ENCODE data around the gene CD101. TPM values are rescaled to one million over a fixed set of nuclear protein-coding genes. Genes with fewer than 3 reads are reported as not detected.

The CD101 gene
- total and polyA plus RNA-seq, 2 experiments from 2014 or later = 0.13 TPM; not detected in 1

DNA sequence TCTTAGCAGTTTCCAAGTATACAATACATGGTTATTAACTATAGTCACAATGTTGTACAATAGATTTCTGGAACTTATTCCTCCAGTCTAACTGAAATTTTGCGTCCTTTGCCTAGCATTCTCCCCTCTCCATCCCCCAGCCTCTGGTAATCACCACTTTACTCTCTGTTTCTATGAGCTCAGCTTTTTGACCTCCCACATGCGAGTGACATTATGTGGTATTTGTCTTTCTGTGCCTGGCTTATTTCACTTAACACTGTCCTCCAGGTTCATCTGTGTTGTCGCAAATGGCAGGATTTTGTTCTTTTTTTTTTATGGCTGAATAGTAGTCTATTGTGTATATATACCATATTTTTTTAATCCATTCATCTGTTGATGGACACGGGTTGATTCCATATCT, 43.9 kb upstream of the CD101 start:
- no peak overlapping the region for H2AFZ ChIP-seq
- H3K79me2 ChIP-seq = no peaks in the 10 kb centered on the region
- no peaks in the 10 kb centered on the region for H4K20me1 ChIP-seq (ENCODE audit: insufficient read depth, poor library complexity, severe bottlenecking)
- no peaks in the 10 kb centered on the region for H3K4me1 ChIP-seq (ENCODE audit: insufficient read depth)
- H3K4me3 ChIP-seq = no peak overlapping the region
- H3K27me3 ChIP-seq = no peaks in the 10 kb centered on the region
- no peak for DNase-seq (ENCODE audit: low spot score)
- H3K36me3 ChIP-seq (replicated peaks; ENCODE audit: insufficient read depth, low read depth) = no peaks in the 10 kb centered on the region
- no peak for TF ChIP-seq EZH2phosphoT487 (IDR thresholded peaks at IDR 0.05; ENCODE audit: low read depth, severe bottlenecking, unreplicated experiment)
- TF ChIP-seq, protein P1, sequence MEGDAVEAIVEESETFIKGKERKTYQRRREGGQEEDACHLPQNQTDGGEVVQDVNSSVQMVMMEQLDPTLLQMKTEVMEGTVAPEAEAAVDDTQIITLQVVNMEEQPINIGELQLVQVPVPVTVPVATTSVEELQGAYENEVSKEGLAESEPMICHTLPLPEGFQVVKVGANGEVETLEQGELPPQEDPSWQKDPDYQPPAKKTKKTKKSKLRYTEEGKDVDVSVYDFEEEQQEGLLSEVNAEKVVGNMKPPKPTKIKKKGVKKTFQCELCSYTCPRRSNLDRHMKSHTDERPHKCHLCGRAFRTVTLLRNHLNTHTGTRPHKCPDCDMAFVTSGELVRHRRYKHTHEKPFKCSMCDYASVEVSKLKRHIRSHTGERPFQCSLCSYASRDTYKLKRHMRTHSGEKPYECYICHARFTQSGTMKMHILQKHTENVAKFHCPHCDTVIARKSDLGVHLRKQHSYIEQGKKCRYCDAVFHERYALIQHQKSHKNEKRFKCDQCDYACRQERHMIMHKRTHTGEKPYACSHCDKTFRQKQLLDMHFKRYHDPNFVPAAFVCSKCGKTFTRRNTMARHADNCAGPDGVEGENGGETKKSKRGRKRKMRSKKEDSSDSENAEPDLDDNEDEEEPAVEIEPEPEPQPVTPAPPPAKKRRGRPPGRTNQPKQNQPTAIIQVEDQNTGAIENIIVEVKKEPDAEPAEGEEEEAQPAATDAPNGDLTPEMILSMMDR (IDR thresholded peaks at IDR 0.05; ENCODE audit: poor library complexity) = no peak
- TF ChIP-seq EZH2 (IDR thresholded peaks at IDR 0.05; ENCODE audit: borderline replicate concordance) = no peak
- no peaks in the 10 kb centered on the region for H3K9me3 ChIP-seq (ENCODE audit: low read depth)
- no peak overlapping the region for H3K27ac ChIP-seq
- no peaks in the 10 kb centered on the region for H3K9me2 ChIP-seq (replicated peaks; ENCODE audit: insufficient read depth)
- H3K4me2 ChIP-seq = no peak overlapping the region
- 60% methylated on average over 4 of the region's 4 CpGs for WGBS (ENCODE audit: low lambda C conversion rate, missing lambda C conversion rate)

DNA sequence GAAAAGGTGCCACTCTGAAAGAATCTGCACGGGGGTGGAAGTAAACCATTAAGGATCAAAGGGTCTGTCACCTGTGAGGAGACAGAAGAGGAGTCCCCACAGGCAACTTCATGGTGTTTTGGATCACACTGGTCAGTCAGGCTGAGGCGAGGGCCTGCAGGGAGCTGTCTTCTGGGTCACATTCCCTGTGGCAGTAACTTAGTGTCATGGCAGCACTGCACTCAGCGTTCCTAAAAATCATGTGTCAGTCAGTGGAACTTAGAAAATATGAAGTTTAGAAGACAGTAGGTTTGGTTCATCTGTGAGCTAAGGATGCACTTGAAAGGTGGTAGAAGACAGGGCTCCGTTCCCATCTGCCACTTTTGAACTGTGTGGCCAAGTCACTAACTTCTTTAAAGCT, 43.5 kb upstream of the CD101 start:
- Histone ChIP-seq H3K4me2 (no peak overlapping the region), H4K20me1 (ENCODE audit: insufficient read depth, poor library complexity, severe bottlenecking) (no peaks in the 10 kb centered on the region), H2AFZ (no peak overlapping the region), H3K36me3 (replicated peaks; ENCODE audit: insufficient read depth, low read depth) (no peaks in the 10 kb centered on the region), H3K4me3 (no peak overlapping the region), H3K27me3 (no peaks in the 10 kb centered on the region), H3K79me2 (no peaks in the 10 kb centered on the region), H3K27ac (no peak overlapping the region), H3K9me2 (replicated peaks; ENCODE audit: insufficient read depth) (no peaks in the 10 kb centered on the region), H3K9me3 (ENCODE audit: low read depth) (no peaks in the 10 kb centered on the region), H3K4me1 (ENCODE audit: insufficient read depth) (no peaks in the 10 kb centered on the region)
- 71% methylated on average over 4 of the region's 4 CpGs for WGBS (ENCODE audit: low lambda C conversion rate, missing lambda C conversion rate)
- DNase-seq (ENCODE audit: low spot score) = no peak
- TF ChIP-seq EZH2 (IDR thresholded peaks at IDR 0.05; ENCODE audit: borderline replicate concordance) = no peak
- no peak for TF ChIP-seq EZH2phosphoT487 (IDR thresholded peaks at IDR 0.05; ENCODE audit: low read depth, severe bottlenecking, unreplicated experiment)
- TF ChIP-seq, protein P1 (IDR thresholded peaks at IDR 0.05; ENCODE audit: poor library complexity) = no peak

DNA sequence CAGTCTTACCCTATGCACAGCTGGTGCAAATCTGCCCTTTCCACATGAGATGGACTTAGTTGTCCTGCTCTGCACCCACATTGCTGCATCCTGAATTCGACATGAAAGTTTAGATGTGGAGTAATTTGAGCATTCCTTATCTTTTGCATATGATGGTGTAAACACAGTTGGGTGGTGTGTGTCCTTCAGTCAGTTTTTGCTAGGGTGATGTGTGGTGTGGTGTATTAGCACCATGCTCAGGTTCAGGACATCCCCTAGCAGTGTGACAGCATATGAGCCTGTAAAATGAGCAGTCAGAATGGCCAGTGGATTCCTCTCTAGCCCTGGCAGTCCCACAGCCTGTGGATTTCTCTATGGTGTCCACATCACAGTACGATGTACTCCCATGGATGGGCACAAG, 42.6 kb upstream of the CD101 start:
- Histone ChIP-seq H3K9me3 (ENCODE audit: low read depth) (no peaks in the 10 kb centered on the region), H4K20me1 (ENCODE audit: insufficient read depth, poor library complexity, severe bottlenecking) (no peaks in the 10 kb centered on the region), H2AFZ (no peak overlapping the region), H3K4me1 (ENCODE audit: insufficient read depth) (no peaks in the 10 kb centered on the region), H3K27me3 (no peaks in the 10 kb centered on the region), H3K4me2 (no peak overlapping the region), H3K9me2 (replicated peaks; ENCODE audit: insufficient read depth) (no peaks in the 10 kb centered on the region), H3K27ac (no peak overlapping the region), H3K36me3 (replicated peaks; ENCODE audit: insufficient read depth, low read depth) (no peaks in the 10 kb centered on the region), H3K4me3 (no peak overlapping the region), H3K79me2 (no peaks in the 10 kb centered on the region)
- no peak for TF ChIP-seq EZH2phosphoT487 (IDR thresholded peaks at IDR 0.05; ENCODE audit: low read depth, severe bottlenecking, unreplicated experiment)
- TF ChIP-seq EZH2 (IDR thresholded peaks at IDR 0.05; ENCODE audit: borderline replicate concordance) = no peak
- TF ChIP-seq, protein P1 (IDR thresholded peaks at IDR 0.05; ENCODE audit: poor library complexity) = no peak
- DNase-seq (ENCODE audit: low spot score) = no peak
- 75% methylated on average over 2 of the region's 2 CpGs for WGBS (ENCODE audit: low lambda C conversion rate, missing lambda C conversion rate)

DNA sequence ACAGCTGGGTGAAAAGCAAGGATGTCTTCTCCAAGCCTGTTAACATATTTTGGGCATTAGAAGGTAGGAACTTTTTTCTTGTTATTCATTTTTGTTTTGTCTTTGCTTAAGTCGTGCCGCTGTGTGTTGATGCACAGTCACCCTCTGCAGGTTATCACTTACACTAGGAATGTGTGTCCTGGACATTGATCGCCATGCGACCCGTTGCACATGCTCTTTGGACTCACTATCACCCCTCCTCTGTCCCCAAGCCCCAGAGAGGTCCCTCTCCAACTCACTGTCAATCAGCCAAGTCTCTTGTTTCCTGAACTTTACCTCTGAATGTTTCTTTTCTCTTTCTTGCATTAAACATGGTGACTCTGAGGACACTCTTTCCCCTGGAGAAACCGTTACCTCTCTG, 40.0 kb upstream of the CD101 start:
- Histone ChIP-seq H3K4me2 (no peak overlapping the region), H4K20me1 (ENCODE audit: insufficient read depth, poor library complexity, severe bottlenecking) (no peaks in the 10 kb centered on the region), H3K9me2 (replicated peaks; ENCODE audit: insufficient read depth) (no peaks in the 10 kb centered on the region), H3K27ac (no peak overlapping the region), H3K4me1 (ENCODE audit: insufficient read depth) (no peaks in the 10 kb centered on the region), H3K36me3 (replicated peaks; ENCODE audit: insufficient read depth, low read depth) (no peaks in the 10 kb centered on the region), H3K4me3 (no peak overlapping the region), H3K79me2 (no peaks in the 10 kb centered on the region), H2AFZ (no peak overlapping the region), H3K9me3 (ENCODE audit: low read depth) (no peaks in the 10 kb centered on the region), H3K27me3 (no peaks in the 10 kb centered on the region)
- TF ChIP-seq EZH2 (IDR thresholded peaks at IDR 0.05; ENCODE audit: borderline replicate concordance) = no peak
- no peak for TF ChIP-seq EZH2phosphoT487 (IDR thresholded peaks at IDR 0.05; ENCODE audit: low read depth, severe bottlenecking, unreplicated experiment)
- TF ChIP-seq, protein P1 (IDR thresholded peaks at IDR 0.05; ENCODE audit: poor library complexity) = no peak
- DNase-seq (ENCODE audit: low spot score) = no peak
- 79% methylated on average over 6 of the region's 6 CpGs for WGBS (ENCODE audit: low lambda C conversion rate, missing lambda C conversion rate)
